OCI-LY3 (cell line): ENCODE measurements around the gene ORAI3.

ENCODE experiments used
- EZH2phosphoT487 ChIP-seq: fragments of 200-600 bp; shearing (Covaris generic); IDR thresholded peaks from 2 replicates; pipeline ENCODE4 v1.6.1; 2018; ENCODE audit warnings: antibody characterized with exemption, mixed run types, low read depth
- TF ChIP-seq, protein P1 (sequence below): fragments of 200-600, 300-600 bp; sonication (generic); IDR thresholded peaks from 2 replicates; pipeline ENCODE4 v1.5.1; 2014; ENCODE audit warnings: antibody characterized with exemption, low read length, low read depth

DNA sequence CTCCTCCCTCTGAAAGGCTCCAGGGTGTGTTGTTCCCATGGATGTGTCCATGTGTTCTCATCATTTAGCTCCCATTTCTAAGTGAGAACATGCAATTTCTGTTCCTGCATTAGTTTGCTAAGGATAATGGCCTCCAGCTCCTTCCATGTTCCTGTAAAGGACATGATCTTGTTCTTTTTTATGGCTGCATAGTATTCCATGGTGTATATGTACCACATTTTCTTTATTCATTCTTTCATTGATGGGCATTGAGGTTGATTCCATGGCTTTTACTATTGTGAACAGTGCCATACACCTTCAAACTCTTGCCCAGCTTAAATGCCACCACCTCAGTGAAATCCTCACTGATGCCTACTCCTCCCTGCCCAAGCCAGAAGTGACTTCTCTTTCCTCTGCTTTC is 4.5 kb upstream of the ORAI3 start:
- TF ChIP-seq, protein P1, sequence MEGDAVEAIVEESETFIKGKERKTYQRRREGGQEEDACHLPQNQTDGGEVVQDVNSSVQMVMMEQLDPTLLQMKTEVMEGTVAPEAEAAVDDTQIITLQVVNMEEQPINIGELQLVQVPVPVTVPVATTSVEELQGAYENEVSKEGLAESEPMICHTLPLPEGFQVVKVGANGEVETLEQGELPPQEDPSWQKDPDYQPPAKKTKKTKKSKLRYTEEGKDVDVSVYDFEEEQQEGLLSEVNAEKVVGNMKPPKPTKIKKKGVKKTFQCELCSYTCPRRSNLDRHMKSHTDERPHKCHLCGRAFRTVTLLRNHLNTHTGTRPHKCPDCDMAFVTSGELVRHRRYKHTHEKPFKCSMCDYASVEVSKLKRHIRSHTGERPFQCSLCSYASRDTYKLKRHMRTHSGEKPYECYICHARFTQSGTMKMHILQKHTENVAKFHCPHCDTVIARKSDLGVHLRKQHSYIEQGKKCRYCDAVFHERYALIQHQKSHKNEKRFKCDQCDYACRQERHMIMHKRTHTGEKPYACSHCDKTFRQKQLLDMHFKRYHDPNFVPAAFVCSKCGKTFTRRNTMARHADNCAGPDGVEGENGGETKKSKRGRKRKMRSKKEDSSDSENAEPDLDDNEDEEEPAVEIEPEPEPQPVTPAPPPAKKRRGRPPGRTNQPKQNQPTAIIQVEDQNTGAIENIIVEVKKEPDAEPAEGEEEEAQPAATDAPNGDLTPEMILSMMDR = no peak
- no peak for TF ChIP-seq EZH2phosphoT487
